HCT116 (cell line): ENCODE measurements around the gene XPO1. TPM values are rescaled to one million over a fixed set of nuclear protein-coding genes. Genes with fewer than 3 reads are reported as not detected.

Source experiments
- total RNA-seq: library from RNA; stranded (reverse); gene quantifications from one replicate; pipeline ENCODE4 v1.2.1, GENCODE V29; 2021; ENCODE audit not compliant: unreplicated experiment

The XPO1 gene
- total RNA-seq, 1 experiment from 2014 or later, result 184 TPM

Other genes with a start within 250 kb of the XPO1 start
- gene USP34, start 67.3 kb downstream of the XPO1 start, total RNA-seq, result 76.3 TPM